Stimulated activated CD4-positive, alpha-beta T cell treated with anti-CD3 and anti-CD28 coated beads, Interleukin-15, amount 100 ng/mL, for 48 hours (primary cell): ENCODE data around the gene CRACDL.

Source experiments
- DNase-seq, 2 donors: peaks; one replicate each; pipeline ENCODE4 v3.0.0-alpha.2; 2020; ENCODE audit warnings: low read depth in 2 of 2

CRACDL gene

GRCh38 chr2:98750593-98751282 lies 185.3 kb downstream of the CRACDL start:
- DNase-seq = no peak

- DNase-seq = no peak
Observed at GRCh38 chr2:98749066-98749450, 187.0 kb downstream of the CRACDL start.

- DNase-seq = no peak
Observed at GRCh38 chr2:98748292-98749065, 187.5 kb downstream of the CRACDL start.

- no peak for DNase-seq
Observed at GRCh38 chr2:98747888-98748287, 188.1 kb downstream of the CRACDL start.

GRCh38 chr2:98746426-98746825 lies 189.6 kb downstream of the CRACDL start:
- DNase-seq = no peak

- no peak for DNase-seq
Observed at GRCh38 chr2:98744595-98744994, 191.4 kb downstream of the CRACDL start.
